ENCODE measurements around the gene CDK17. TPM values are rescaled to one million over a fixed set of nuclear protein-coding genes. Genes with fewer than 3 reads are reported as not detected.
"Not testable (repeated sequence)": the region's sequence is repeated elsewhere in the genome, so short reads cannot be mapped to it uniquely, and the experiment has no call there.

Gene CDK17
- total and polyA plus RNA-seq, 11 donors, result 6.7 to 31.7 (median 22.9) TPM

- ATAC-seq (no peak), DNase-seq (no peak)
- Histone ChIP-seq H3K4me3 (no peak overlapping the region), H3K9me3 (peaks cover 0 to 14% (median 0%) of the 10 kb centered on the region in 12 donors), H3K27ac (peak overlapping the region in 2 of 12 donors; percentile 7 to 19), H3K36me3 (no peaks in the 10 kb centered on the region), H3K27me3 (no peaks in the 10 kb centered on the region), H3K4me1 (peaks cover 0 to 72% (median 7%) of the 10 kb centered on the region in 12 donors)
- TF ChIP-seq POLR2A (IDR thresholded peaks at IDR 0.05), result no peak
- TF ChIP-seq CTCF (IDR thresholded peaks at IDR 0.05), result no peak
- WGBS, 4 donors, result 82 to 96% (median 87%) methylated on average over 2 of the region's 2 CpGs
- intact Hi-C loops (cut with DNase I), result loop anchor here in 1 of 10 donors (10.0 kb wide), 1 partner anchor 52 kb away; no protein-coding TSS in a partner anchor
Observed at GRCh38 chr12:96386794-96387193, 13.4 kb downstream of the CDK17 start.

GRCh38 chr12:96383991-96384390, 16.2 kb downstream of the CDK17 start:
- Histone ChIP-seq H3K36me3 (no peaks in the 10 kb centered on the region), H3K4me1 (peaks cover 0 to 79% (median 8%) of the 10 kb centered on the region in 12 donors), H3K4me3 (no peak overlapping the region), H3K27ac (no peak overlapping the region), H3K9me3 (peaks cover 0 to 14% (median 0%) of the 10 kb centered on the region in 12 donors), H3K27me3 (no peaks in the 10 kb centered on the region)
- no peak for DNase-seq
- TF ChIP-seq POLR2A (IDR thresholded peaks at IDR 0.05) (no peak), CTCF (IDR thresholded peaks at IDR 0.05) (no peak)
- WGBS, 4 donors, result 79 to 85% (median 82%) methylated on average over 1 of the region's 1 CpG
- intact Hi-C loops (cut with DNase I), result loop anchor here in 1 of 10 donors (10.0 kb wide), 1 partner anchor 49 kb away; no protein-coding TSS in a partner anchor
- no peak for ATAC-seq

- Histone ChIP-seq H3K9me3 (peaks cover 0 to 17% (median 0%) of the 10 kb centered on the region in 12 donors), H3K36me3 (no peaks in the 10 kb centered on the region), H3K4me1 (peaks cover 0 to 73% (median 8%) of the 10 kb centered on the region in 12 donors), H3K4me3 (no peak overlapping the region), H3K27me3 (no peaks in the 10 kb centered on the region), H3K27ac (peak overlapping the region in 1 of 12 donors; percentile 33)
- DNase-seq (no peak), ATAC-seq (no peak)
- intact Hi-C loops (cut with DNase I), result loop anchor here in 1 of 10 donors (10.0 kb wide), 1 partner anchor 49 kb away; no protein-coding TSS in a partner anchor
- TF ChIP-seq POLR2A (IDR thresholded peaks at IDR 0.05) (no peak), CTCF (IDR thresholded peaks at IDR 0.05) (no peak)
- 69 to 82% (median 81%) methylated on average over 4 of the region's 4 CpGs for WGBS, 4 donors
Observed at GRCh38 chr12:96383371-96383770, 16.9 kb downstream of the CDK17 start.

GRCh38 chr12:96379743-96380142, 20.5 kb downstream of the CDK17 start:
- 94 to 97% (median 97%) methylated on average over 4 of the region's 4 CpGs for WGBS, 4 donors

More at GRCh38 chr12:96379743-96380142, 20.5 kb downstream of the CDK17 start:
- not testable (repeated sequence) for H3K27ac ChIP-seq, DNase-seq, H3K36me3 ChIP-seq, H3K4me3 ChIP-seq, H3K27me3 ChIP-seq, ATAC-seq
- intact Hi-C loops (cut with DNase I), result loop anchor here in 1 of 10 donors (10.0 kb wide), 1 partner anchor 45 kb away; no protein-coding TSS in a partner anchor
- Histone ChIP-seq H3K9me3 (peaks cover 0 to 22% (median 0%) of the 10 kb centered on the region in 12 donors), H3K4me1 (peaks cover 2 to 68% (median 23%) of the 10 kb centered on the region in 12 donors)
